ENCODE results near the gene RESF1.

RESF1 gene

DNA sequence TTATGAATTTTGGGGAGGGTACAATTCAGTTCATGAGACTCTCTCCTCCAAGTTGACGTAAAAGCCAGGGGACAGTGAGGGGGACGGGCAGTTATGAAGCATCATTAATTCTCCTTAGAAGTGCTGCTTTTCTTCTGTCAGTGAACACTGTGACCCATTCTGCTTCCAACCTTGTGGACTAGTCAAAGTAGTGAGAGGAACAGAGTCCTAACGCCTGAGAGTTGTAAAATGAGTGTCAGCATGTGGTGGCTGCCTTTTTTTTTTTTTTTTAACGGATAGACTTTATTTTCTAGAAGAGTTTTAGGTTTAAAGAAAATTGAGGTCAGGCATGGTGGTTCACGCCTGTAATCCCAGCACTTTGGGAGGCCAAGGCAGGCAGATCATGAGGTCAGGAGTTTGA lies 15.5 kb downstream of the RESF1 start:
- TF ChIP-seq ZNF274 (IDR thresholded peaks at IDR 0.05; ENCODE audit: low read depth, low read length) = no peak
- no peak overlapping the region for H3K4me3 ChIP-seq (ENCODE audit: low read length)

DNA sequence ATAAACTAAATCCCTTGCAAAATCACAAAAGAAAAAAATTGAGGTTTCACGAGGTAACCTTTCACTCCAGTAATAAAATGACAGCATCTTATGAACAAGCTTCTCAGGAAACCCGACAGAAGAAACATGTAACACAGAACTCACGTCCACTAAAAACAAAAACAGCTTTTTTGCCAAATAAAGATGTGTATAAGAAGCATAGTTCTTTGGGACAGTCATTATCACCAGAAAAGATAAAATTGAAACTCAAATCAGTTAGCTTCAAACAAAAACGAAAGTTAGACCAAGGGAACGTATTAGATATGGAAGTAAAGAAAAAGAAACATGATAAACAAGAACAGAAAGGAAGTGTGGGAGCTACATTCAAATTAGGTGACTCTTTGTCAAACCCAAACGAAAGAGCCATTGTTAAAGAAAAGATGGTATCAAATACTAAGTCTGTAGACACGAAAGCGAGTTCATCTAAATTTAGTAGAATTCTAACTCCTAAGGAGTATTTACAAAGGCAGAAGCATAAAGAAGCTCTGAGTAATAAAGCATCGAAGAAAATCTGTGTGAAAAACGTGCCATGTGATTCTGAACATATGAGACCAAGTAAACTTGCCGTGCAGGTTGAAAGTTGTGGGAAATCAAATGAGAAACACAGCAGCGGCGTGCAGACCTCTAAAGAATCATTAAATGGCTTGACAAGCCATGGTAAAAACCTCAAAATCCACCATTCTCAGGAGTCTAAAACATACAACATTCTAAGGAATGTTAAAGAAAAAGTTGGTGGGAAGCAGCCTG lies 25.8 kb downstream of the RESF1 start:
- no peak overlapping the region for H3K4me3 ChIP-seq (ENCODE audit: low read length)
- TF ChIP-seq ZNF274 (IDR thresholded peaks at IDR 0.05; ENCODE audit: low read depth, low read length) = no peak

DNA sequence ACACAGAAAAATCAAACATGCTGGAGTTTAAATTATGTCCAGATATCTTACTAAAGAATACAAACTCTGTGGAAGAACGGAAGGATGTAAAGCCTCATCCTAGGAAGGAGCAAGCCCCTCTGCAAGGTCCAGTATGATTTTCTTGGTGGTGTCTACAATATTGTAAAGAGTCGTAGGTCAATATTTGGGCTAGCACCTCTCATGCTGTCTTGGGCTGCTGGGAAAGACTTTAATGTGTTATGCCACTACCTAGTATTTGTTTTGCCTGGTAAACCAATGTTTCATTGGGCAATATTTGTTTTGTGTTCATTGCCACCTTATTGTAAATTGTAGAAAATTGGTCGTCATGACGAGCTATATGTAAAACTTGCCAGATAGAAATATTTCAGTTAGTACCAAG lies 26.6 kb downstream of the RESF1 start:
- TF ChIP-seq ZNF274 (IDR thresholded peaks at IDR 0.05; ENCODE audit: low read depth, low read length) = no peak
- H3K4me3 ChIP-seq (ENCODE audit: low read length) = no peak overlapping the region

DNA sequence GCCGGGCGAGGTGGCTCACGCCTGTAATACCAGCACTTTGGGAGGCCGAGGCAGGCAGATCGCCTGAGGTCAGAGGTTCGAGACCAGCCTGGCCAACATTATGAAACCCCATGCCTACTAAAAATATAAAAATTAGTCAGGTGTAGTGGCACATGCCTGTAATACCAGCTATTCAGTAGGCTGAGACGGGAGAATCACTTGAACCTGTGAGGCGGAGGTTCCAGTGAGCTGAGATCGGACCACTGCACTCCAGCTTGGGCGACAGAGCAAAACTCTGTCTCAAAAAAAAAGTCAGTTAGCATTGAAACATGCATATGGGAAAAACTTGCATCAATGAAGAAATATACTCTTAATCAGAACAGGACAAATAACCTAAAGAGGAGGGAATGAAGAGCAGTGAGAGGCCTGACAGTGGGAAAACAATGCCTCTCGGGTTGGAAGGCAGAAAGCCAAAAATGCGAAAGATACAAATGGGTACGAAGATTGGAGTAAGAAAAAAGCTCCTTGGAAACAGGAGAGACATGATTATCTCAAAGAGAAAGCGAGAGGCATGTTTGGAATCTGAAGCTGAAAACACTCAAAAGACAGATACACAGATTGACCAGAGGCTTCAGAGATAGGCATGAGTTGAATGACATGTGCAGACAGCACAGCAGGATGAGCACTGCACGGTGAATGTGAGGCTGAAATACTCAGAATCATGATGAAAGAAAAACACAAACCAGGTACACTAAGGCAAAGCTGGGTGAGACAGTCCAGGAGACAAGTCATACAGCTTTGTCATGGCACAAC lies 30.6 kb downstream of the RESF1 start:
- no peak for TF ChIP-seq ZNF274 (IDR thresholded peaks at IDR 0.05; ENCODE audit: low read depth, low read length)
- no peak overlapping the region for H3K4me3 ChIP-seq (ENCODE audit: low read length)

DNA sequence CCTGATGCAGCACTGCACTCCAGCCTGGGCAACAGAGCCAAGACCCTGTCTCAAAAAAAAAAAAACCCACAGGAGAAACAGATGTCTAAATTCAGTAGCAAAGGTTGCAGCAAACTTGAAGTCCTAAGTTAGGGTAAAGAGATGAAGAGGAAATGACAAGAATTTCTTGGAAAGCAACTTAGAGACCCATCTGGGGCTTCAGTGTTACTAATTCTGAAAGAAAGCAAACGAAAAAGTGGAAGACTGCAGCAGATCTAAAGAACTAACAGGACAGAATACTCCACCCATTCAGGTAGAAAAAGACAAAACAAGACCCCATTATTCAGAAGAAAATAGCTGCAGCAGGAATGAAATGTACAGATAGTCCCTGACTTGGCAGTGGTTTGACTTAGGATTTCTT lies 31.9 kb downstream of the RESF1 start:
- no peak for TF ChIP-seq ZNF274 (IDR thresholded peaks at IDR 0.05; ENCODE audit: low read depth, low read length)

DNA sequence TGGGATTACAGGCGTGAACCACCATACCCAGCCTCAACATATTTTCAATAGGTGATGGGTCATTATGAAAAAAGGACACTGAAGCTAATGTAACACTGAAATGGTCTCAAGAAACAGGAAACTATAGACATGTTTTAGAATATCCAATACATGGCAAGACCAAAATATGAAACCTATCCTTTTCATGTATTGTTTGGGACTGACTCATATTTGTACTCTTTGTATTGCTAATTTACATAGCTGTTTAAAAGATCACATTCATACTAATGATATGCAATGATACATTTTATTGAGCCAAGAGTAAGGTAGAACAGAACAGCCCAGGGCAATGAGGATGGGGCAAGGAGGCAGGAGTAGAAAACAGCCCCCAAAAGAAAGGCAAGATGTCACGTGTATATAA lies 32.6 kb downstream of the RESF1 start:
- H3K4me3 ChIP-seq (ENCODE audit: low read length) = no peak overlapping the region
- TF ChIP-seq ZNF274 (IDR thresholded peaks at IDR 0.05; ENCODE audit: low read depth, low read length) = no peak

More for the DNA sequence above, 31.9 kb downstream of the RESF1 start:
- no peak overlapping the region for H3K4me3 ChIP-seq (ENCODE audit: low read length)

DNA sequence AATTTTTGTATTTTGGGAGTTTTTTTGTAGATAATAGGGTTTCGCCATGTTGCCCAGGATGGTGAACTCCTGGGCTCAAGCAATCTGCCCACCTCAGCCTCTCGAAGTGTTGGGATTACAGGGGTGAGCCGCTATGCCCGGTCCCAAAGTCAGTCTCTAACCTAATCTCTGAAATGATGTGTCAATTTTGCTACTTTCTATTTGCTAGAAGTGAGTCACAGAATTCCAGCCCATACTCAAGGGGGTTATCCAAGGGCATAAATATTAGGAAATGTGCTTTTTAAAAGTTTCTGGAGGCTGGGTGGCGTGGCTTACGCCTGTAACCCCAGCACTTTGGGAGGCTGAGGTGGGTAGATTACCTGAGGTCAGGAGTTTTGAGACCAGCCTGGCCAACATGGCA lies 40.5 kb downstream of the RESF1 start:
- TF ChIP-seq ZNF274 (IDR thresholded peaks at IDR 0.05; ENCODE audit: low read depth, low read length) = no peak
- no peak overlapping the region for H3K4me3 ChIP-seq (ENCODE audit: low read length)

DNA sequence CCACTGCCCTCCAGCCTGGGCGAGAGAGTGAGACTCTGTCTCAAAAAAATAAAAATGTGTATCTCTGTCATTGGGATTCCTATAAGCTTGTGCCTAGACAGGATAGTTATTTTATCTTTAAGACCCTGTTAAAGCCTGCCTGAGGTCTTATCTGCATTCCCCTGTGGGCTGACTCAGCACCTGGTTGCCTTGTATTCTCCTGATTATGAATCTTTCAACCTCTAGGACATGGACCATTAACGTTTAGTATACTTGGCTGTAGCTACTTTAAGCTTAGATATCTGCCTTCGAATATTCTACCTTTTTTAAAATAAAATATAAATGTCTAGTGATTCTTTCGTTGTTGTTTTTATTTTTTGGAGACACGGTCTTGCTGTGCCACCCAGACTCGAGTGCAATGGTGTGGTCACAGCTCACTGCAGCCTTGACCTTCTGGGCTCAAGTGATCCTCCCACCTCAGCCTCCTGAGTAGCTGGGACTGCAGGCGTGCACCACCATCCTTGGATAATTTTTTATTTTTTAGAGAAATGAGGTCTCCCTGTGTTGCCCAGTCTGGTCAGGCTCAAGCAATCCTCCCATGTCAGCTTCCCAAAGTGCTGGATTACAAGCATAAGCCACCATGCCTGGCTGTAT lies 41.3 kb downstream of the RESF1 start:
- H3K4me3 ChIP-seq (ENCODE audit: low read length) = no peak overlapping the region
- TF ChIP-seq ZNF274 (IDR thresholded peaks at IDR 0.05; ENCODE audit: low read depth, low read length) = no peak

DNA sequence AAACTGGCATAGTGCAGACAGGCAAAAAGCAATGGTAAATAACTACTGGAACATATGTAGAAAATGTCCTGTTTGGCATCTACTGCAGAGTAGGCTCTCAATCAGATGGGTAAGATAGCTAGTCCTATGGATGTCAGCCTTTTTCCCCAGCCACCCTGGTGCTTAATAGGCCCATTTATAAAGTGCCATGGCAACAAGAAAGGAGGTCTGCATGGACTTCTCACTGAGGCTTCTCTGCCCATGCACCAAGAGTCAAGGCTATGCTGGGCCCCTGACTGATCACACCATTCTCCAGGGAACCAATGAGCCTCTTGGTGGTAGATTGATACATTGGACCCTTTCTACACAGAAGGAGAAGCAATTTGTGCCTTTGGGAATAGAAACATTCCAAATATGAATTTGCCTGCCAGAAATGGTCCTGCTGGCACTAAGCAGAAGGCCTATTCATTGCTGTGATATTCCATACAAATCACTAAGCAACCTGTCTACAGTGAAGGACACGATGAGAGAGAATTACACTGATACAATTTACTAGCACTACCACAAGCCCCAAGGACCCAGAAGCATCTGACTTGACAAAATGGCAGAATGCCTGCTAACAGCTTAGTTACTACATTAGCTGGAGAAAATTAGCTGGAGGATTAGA lies 43.8 kb downstream of the RESF1 start:
- H3K4me3 ChIP-seq (ENCODE audit: low read length) = no peak overlapping the region
- no peak for TF ChIP-seq ZNF274 (IDR thresholded peaks at IDR 0.05; ENCODE audit: low read depth, low read length)

DNA sequence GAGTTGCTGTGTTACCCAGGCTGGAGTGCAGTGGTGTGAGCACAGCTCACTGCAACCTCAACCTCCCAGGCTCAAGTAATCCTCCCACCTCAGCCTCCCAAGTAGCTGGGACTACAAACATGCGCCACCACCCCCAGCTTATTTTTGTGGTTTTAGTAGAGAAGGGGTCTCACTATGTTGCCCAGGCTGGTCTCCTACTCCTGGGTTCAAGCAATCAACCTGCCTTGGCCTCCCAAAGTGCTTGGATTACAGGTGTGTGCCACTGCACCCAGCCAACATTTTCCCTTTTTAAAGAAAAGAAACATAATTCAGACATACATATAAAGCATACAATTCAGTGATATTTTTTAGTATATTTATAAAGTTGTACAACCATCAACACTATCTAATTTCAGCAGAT lies 44.4 kb downstream of the RESF1 start:
- H3K4me3 ChIP-seq (ENCODE audit: low read length) = no peak overlapping the region
- TF ChIP-seq ZNF274 (IDR thresholded peaks at IDR 0.05; ENCODE audit: low read depth, low read length) = no peak

DNA sequence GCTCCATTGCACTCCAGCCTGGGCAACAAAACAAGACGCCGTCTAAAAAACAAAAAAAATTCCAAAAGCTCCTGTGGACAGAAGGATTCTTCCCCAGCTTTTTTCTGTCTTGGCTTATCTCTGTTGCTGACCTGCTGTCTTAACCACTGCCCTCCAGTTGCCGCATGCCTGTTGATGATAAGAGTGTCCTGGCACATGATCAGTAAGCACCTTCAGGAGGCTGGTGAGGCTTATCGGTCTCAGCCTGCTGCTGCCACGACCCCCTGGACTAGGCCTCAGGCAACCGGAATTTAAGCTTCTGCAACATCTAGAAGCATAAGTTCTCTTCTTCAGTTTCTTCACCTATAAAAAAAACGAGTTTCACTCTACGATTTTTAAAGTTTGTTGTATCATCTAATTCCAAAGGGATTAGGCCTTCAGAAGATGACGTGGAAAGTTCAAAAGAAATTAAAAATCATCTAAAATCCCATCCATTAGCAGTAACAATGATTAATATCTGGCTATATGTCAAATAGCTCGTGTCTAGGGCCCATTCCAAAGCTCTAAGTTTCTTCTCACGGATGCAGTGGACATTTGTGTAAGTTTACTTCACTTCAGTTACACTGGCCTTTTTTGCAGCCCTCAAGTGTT lies 46.4 kb downstream of the RESF1 start:
- no peak overlapping the region for H3K4me3 ChIP-seq (ENCODE audit: low read length)
- no peak for TF ChIP-seq ZNF274 (IDR thresholded peaks at IDR 0.05; ENCODE audit: low read depth, low read length)

All from GM08714 (cell line).